Keratinocyte (primary cell): ENCODE data around the gene LPXN. TPM values are rescaled to one million over a fixed set of nuclear protein-coding genes. Genes with fewer than 3 reads are reported as not detected.

Source experiments
- DNase-seq: peaks from one replicate; pipeline ENCODE4 v3.0.0-alpha.2; 2011; ENCODE audit warnings: low read depth, missing footprints, low spot score
- FAIRE-seq: peaks from 2 replicates; lab custom pipeline; 2011; peaks lifted over from hg19 to GRCh38; lab: Jason Lieb, UNC
- H2AFZ ChIP-seq: 2 replicates; pipeline ENCODE4 v1.6.0; 2012; ENCODE audit warnings: low read length, control low read depth, inconsistent platforms; ENCODE audit not compliant: control insufficient read depth
- H3K27ac ChIP-seq: 2 replicates; pipeline ENCODE4 v1.5.1; 2011; ENCODE audit warnings: low read length; ENCODE audit not compliant: control insufficient read depth, insufficient read depth
- H3K27me3 ChIP-seq: 3 replicates; pipeline ENCODE4 v1.6.0; 2011; ENCODE audit warnings: low read length; ENCODE audit not compliant: control insufficient read depth, insufficient read depth; ENCODE audit errors: extremely low read depth
- H3K36me3 ChIP-seq, 2 experiments: 2 replicates in 1 of 2; 3 replicates in 1 of 2; pipeline ENCODE4 v1.5.1; 2011; ENCODE audit warnings: low read length in 2 of 2, mild to moderate bottlenecking in 1 of 2; ENCODE audit not compliant: control insufficient read depth in 2 of 2, insufficient read depth in 2 of 2; ENCODE audit errors: extremely low read depth in 1 of 2
- H3K4me1 ChIP-seq: 3 replicates; pipeline ENCODE4 v1.5.1; 2011; ENCODE audit warnings: low read length; ENCODE audit not compliant: control insufficient read depth, insufficient read depth; ENCODE audit errors: extremely low read depth
- H3K4me2 ChIP-seq: 3 replicates; pipeline ENCODE4 v1.6.0; 2011; ENCODE audit warnings: low read depth, low read length; ENCODE audit not compliant: control insufficient read depth, insufficient read depth; ENCODE audit errors: extremely low read depth
- H3K4me3 ChIP-seq, 3 experiments: fragments of 200-600 bp in 1 of 3; sonication (generic) in 1 of 3; 2 replicates in 2 of 3; 3 replicates in 1 of 3; pipeline ENCODE4 v1.5.1; 2011 to 2016; ENCODE audit warnings: low read length in 3 of 3, mild to moderate bottlenecking in 3 of 3, control low read depth in 2 of 3, inconsistent platforms in 1 of 3, low read depth in 1 of 3, mixed read lengths in 1 of 3, mixed run types in 1 of 3, moderate library complexity in 1 of 3; ENCODE audit not compliant: control insufficient read depth in 2 of 3, insufficient read depth in 2 of 3; ENCODE audit errors: extremely low read depth in 1 of 3
- H3K79me2 ChIP-seq: 2 replicates; pipeline ENCODE4 v1.6.0; 2012; ENCODE audit warnings: low read length; ENCODE audit not compliant: control insufficient read depth, insufficient read depth
- H3K9ac ChIP-seq: 3 replicates; pipeline ENCODE4 v1.6.0; 2011; ENCODE audit warnings: low read length; ENCODE audit not compliant: control insufficient read depth, insufficient read depth; ENCODE audit errors: extremely low read depth
- H3K9me1 ChIP-seq: 3 replicates; pipeline ENCODE4 v1.6.0; 2011; ENCODE audit warnings: low read length; ENCODE audit not compliant: control insufficient read depth, insufficient read depth; ENCODE audit errors: extremely low read depth
- H3K9me3 ChIP-seq: 2 replicates; pipeline ENCODE4 v1.5.1; 2012; ENCODE audit warnings: low read depth, low read length; ENCODE audit not compliant: control insufficient read depth
- H4K20me1 ChIP-seq: 3 replicates; pipeline ENCODE4 v1.6.0; 2011; ENCODE audit warnings: low read length; ENCODE audit not compliant: control insufficient read depth, insufficient read depth; ENCODE audit errors: extremely low read depth
- EZH2 ChIP-seq: IDR thresholded peaks from one replicate; pipeline ENCODE4 v1.6.1; 2012; ENCODE audit warnings: inconsistent platforms, mild to moderate bottlenecking, low read length, moderate library complexity
- dilution Hi-C: fragments of 300-500 bp; cut with MboI; formaldehyde crosslinking; loops from one replicate; pipeline ENCODE4 v1.7.0; 2020; ENCODE audit warnings: low sequenced_read_pairs; ENCODE audit not compliant: extremely low pct_ligation_motif_present
- polyA plus RNA-seq, 5 experiments: library from polyadenylated mRNA; depleted of rRNA in 3 of 5; stranded (reverse) in 3 of 5; stranded (forward) in 1 of 5; unstranded in 1 of 5; fragments of >200 nt; gene quantifications; 1 replicate in 1 of 5; 2 replicates in 3 of 5; 3 replicates in 1 of 5; pipeline versions ENCODE4 v1.2.1 to v1.2.3, GENCODE V29; 2011 to 2012; ENCODE audit warnings: missing spikeins in 2 of 5, low read depth in 1 of 5, low replicate concordance in 1 of 5
- TF ChIP-seq, protein P1 (sequence below), 3 experiments: IDR thresholded peaks in 1 of 3; conservative IDR thresholded peaks in 1 of 3; optimal IDR thresholded peaks in 1 of 3; 2 replicates in 2 of 3; 3 replicates in 1 of 3; pipeline versions ENCODE3 to v1.5.1; 2011; ENCODE audit warnings: low read length in 3 of 3, mild to moderate bottlenecking in 3 of 3, moderate library complexity in 2 of 3, control low read depth in 1 of 3, inconsistent platforms in 1 of 3; ENCODE audit not compliant: insufficient read depth in 2 of 3; ENCODE audit errors: extremely low read depth in 1 of 3

LPXN gene
- polyA plus RNA-seq, 1 donor (not counting 4 experiments of a cell fraction or from before 2014, with no cell fraction given) = 83.9 TPM

DNA sequence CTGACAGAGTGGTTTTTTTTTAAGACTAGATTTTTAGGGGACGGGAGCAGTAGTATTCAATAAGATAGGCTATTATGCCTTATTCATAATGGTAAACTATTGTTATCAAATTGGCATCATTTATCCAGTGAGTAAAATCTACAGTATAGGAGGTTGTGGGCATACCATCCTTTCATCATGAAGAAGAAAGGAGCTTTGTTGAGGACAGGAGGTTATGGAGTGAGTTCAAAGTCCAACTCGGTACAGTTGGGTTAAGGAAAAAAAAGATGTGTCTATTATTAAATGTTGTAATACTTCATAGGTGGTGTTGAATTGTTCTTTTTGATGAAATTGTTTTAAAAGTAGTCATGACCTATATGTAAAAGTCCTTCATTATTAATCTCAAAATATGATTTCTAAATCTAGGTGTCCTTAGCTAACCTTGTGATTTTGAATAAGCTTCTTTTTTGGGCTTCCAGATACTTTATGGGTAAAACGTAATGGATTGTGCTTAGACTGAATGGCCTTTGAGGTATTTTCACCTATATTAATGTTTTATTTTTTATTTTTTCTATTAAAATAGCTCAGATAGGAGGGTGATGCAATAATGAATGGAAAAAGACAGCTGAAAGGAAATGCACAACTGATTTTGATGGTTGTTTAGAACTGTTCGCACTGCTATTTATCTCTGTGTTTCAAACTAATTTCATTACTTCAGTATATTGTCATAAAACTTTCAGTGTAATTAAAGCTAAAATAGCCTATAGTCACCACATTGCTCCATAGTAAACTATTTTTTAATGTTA is 31.5 kb upstream of the LPXN start:
- Histone ChIP-seq H3K9me1 (no peaks in the 10 kb centered on the region), H3K4me2 (no peak overlapping the region), H3K27ac (no peak overlapping the region), H3K79me2 (peaks cover 75% of the 10 kb centered on the region), H3K4me3 (no peak overlapping the region), H4K20me1 (peaks cover 4% of the 10 kb centered on the region), H3K27me3 (no peaks in the 10 kb centered on the region), H3K9ac (no peak overlapping the region), H3K9me3 (no peaks in the 10 kb centered on the region), H2AFZ (no peak overlapping the region), H3K4me1 (no peaks in the 10 kb centered on the region), H3K36me3 (peaks cover 2 to 4% of the 10 kb centered on the region in 2 experiments)
- dilution Hi-C loops = loop anchor here (10.0 kb wide), 1 partner anchor 548 kb away; no protein-coding TSS in a partner anchor
- FAIRE-seq (no peak), DNase-seq (no peak)
- no peak for TF ChIP-seq EZH2
- TF ChIP-seq, protein P1, sequence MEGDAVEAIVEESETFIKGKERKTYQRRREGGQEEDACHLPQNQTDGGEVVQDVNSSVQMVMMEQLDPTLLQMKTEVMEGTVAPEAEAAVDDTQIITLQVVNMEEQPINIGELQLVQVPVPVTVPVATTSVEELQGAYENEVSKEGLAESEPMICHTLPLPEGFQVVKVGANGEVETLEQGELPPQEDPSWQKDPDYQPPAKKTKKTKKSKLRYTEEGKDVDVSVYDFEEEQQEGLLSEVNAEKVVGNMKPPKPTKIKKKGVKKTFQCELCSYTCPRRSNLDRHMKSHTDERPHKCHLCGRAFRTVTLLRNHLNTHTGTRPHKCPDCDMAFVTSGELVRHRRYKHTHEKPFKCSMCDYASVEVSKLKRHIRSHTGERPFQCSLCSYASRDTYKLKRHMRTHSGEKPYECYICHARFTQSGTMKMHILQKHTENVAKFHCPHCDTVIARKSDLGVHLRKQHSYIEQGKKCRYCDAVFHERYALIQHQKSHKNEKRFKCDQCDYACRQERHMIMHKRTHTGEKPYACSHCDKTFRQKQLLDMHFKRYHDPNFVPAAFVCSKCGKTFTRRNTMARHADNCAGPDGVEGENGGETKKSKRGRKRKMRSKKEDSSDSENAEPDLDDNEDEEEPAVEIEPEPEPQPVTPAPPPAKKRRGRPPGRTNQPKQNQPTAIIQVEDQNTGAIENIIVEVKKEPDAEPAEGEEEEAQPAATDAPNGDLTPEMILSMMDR (optimal IDR thresholded peaks at IDR 0.05 in 1 of 3, IDR thresholded peaks at IDR 0.05 in 1 of 3, conservative IDR thresholded peaks at IDR 0.05 in 1 of 3; ENCODE audit: extremely low read depth in 1 of 3, insufficient read depth in 2 of 3, low read length in 3 of 3) = no peak

DNA sequence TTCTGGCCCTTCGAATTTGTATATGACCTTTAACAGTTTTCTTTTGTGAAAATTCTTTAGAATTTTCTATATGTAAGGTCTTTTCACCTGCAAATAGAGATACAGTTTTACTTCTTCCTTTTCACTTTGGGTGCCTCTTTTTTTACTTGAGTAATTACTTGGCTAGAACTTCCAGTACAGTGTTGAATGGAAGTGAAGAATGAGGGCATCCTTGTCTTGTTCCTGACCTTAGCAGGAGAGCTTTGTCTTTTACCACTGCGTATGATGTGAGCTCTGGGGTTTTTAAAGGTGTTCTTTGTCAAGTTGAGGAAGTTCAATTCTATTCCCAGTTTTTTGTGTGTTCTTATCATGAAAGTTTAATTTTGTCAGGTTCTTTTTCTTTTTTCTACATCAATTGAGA is 24.9 kb upstream of the LPXN start:
- TF ChIP-seq, protein P1 (optimal IDR thresholded peaks at IDR 0.05 in 1 of 3, IDR thresholded peaks at IDR 0.05 in 1 of 3, conservative IDR thresholded peaks at IDR 0.05 in 1 of 3; ENCODE audit: extremely low read depth in 1 of 3, insufficient read depth in 2 of 3, low read length in 3 of 3) = no peak
- TF ChIP-seq EZH2 = no peak
- H3K36me3 ChIP-seq = peaks cover 2 to 3% of the 10 kb centered on the region in 2 experiments
- H3K9me1 ChIP-seq = no peaks in the 10 kb centered on the region
- H3K27ac ChIP-seq = no peak overlapping the region
- no peak overlapping the region for H3K4me2 ChIP-seq
- DNase-seq (no peak), FAIRE-seq (no peak)
- no peak overlapping the region for H2AFZ ChIP-seq
- no peaks in the 10 kb centered on the region for H3K9me3 ChIP-seq
- peaks cover 8% of the 10 kb centered on the region for H4K20me1 ChIP-seq
- no peak overlapping the region for H3K9ac ChIP-seq
- dilution Hi-C loops = loop anchor here (10.0 kb wide), 1 partner anchor 554 kb away; no protein-coding TSS in a partner anchor
- H3K4me1 ChIP-seq = no peaks in the 10 kb centered on the region
- peaks cover 99% of the 10 kb centered on the region for H3K79me2 ChIP-seq
- H3K4me3 ChIP-seq = no peak overlapping the region
- H3K27me3 ChIP-seq = no peaks in the 10 kb centered on the region
